ENCODE results near the gene VAV3. TPM values are rescaled to one million over a fixed set of nuclear protein-coding genes. Genes with fewer than 3 reads are reported as not detected.

The VAV3 gene, protein sequence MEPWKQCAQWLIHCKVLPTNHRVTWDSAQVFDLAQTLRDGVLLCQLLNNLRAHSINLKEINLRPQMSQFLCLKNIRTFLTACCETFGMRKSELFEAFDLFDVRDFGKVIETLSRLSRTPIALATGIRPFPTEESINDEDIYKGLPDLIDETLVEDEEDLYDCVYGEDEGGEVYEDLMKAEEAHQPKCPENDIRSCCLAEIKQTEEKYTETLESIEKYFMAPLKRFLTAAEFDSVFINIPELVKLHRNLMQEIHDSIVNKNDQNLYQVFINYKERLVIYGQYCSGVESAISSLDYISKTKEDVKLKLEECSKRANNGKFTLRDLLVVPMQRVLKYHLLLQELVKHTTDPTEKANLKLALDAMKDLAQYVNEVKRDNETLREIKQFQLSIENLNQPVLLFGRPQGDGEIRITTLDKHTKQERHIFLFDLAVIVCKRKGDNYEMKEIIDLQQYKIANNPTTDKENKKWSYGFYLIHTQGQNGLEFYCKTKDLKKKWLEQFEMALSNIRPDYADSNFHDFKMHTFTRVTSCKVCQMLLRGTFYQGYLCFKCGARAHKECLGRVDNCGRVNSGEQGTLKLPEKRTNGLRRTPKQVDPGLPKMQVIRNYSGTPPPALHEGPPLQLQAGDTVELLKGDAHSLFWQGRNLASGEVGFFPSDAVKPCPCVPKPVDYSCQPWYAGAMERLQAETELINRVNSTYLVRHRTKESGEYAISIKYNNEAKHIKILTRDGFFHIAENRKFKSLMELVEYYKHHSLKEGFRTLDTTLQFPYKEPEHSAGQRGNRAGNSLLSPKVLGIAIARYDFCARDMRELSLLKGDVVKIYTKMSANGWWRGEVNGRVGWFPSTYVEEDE
- polyA plus RNA-seq (2011; rRNA removed) = 0.01 TPM in 1 of 2 replicates, not detected in the other
- polyA minus RNA-seq (2011; rRNA and poly(A)+ RNA removed) = not detected in 2 replicates

DNA sequence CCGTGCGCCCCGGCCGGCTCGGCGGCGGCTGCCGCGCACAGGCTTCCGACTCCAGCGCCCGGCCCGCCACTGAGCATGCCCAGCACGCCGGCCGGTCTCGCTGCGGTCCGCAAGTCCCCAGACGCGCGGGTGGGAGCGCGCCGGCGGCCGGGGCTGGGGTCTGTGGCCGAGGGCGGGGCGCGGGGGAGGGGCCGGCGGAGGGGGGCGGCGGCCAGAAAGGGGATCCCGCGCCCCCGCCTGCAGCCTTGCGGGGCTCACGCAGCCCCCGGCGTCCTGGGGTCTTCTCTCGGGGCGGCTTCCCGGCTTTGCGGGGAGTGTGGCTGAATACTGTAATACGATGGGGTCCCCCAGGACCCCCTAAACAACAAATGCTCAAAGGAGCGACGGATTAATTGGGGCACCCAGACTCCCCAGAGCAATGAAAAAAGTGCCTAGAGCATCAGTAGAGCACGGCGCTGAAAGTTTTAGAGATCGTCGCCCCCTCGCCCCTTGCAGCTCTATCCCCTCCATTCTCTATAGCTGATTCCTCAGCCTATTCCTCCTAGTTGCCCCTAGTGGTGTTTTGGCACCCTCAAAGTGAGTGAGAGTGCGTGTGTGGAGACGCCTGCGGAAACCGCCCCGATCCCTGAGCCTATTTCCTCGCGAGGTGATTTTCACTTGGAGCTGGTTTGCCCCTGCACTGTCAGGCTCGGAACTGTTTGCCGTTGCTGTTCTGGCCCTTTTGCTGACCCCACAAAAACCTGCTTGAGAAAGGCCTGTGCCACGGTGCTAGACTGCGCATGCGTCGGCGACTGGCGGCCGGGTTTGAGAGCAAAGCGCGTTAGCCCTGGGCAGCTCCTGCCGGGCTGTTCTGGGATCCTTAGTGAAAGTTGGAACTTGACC is at the start of gene VAV3:
VAV3 (minus strand) TSS at position 71 of the 882 bp plus-strand sequence. CDS start 311 bp downstream, outside the sequence.
- Histone ChIP-seq H3K4me3 (ENCODE audit: low read depth, low read length) (no peak within 1 kb of the TSS; the same call in 1 of the 2 replicates), H3K27me3 (ENCODE audit: control insufficient read depth, insufficient read depth, low read length) (peaks cover 24% of the 10 kb centered on the region), H3K36me3 (ENCODE audit: control insufficient read depth, insufficient read depth, low read length) (no peaks in the 10 kb centered on the region)
- DNase-seq (ENCODE audit: low read depth) = no peak
- CTCF ChIA-PET = interaction anchor here (1.0 kb wide), 1 partner anchor 16 kb away, joined by 3 read pairs; no protein-coding TSS in a partner anchor
- POLR2A ChIA-PET = no interaction called here
- TF ChIP-seq, protein P1, sequence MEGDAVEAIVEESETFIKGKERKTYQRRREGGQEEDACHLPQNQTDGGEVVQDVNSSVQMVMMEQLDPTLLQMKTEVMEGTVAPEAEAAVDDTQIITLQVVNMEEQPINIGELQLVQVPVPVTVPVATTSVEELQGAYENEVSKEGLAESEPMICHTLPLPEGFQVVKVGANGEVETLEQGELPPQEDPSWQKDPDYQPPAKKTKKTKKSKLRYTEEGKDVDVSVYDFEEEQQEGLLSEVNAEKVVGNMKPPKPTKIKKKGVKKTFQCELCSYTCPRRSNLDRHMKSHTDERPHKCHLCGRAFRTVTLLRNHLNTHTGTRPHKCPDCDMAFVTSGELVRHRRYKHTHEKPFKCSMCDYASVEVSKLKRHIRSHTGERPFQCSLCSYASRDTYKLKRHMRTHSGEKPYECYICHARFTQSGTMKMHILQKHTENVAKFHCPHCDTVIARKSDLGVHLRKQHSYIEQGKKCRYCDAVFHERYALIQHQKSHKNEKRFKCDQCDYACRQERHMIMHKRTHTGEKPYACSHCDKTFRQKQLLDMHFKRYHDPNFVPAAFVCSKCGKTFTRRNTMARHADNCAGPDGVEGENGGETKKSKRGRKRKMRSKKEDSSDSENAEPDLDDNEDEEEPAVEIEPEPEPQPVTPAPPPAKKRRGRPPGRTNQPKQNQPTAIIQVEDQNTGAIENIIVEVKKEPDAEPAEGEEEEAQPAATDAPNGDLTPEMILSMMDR (IDR thresholded peaks at IDR 0.05; ENCODE audit: insufficient read depth, low read depth, low read length) = no peak

GRCh38 chr1:108012553-108012952 is 47.6 kb upstream of the VAV3 start:
- DNase-seq (ENCODE audit: low read depth) = no peak
- no peak overlapping the region for H3K4me3 ChIP-seq (ENCODE audit: low read depth, low read length)
- ChIA-PET CTCF (interaction anchor here (1.2 kb wide), 1 partner anchor 9 kb away, joined by 4 read pairs; no protein-coding TSS in a partner anchor), POLR2A (no interaction called here)
- no peaks in the 10 kb centered on the region for H3K27me3 ChIP-seq (ENCODE audit: control insufficient read depth, insufficient read depth, low read length)
- no peaks in the 10 kb centered on the region for H3K36me3 ChIP-seq (ENCODE audit: control insufficient read depth, insufficient read depth, low read length)
- TF ChIP-seq, protein P1 (IDR thresholded peaks at IDR 0.05; ENCODE audit: insufficient read depth, low read depth, low read length) = no peak

DNA sequence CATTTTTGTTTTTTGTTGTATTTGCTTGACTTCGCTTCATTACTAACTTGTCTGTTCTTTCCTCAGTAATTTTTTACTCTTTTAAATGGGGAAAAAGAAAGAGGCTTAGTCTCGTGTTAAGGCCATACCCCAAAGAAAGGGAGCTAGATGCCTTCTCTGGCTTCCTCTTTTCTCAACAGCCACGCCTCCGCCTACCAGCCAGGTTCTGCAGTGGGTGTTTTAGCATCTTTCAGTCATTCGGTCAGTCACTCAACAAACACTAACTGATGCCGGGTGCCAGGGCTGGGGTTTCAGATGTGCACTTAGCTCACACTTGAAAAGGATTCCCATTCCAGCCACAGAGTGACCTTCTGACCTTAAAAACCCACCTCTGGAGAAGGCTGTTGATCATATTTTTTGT is 46.3 kb upstream of the VAV3 start:
- ChIA-PET CTCF (no interaction called here), POLR2A (no interaction called here)
- no peak for DNase-seq (ENCODE audit: low read depth)
- H3K27me3 ChIP-seq (ENCODE audit: control insufficient read depth, insufficient read depth, low read length) = no peaks in the 10 kb centered on the region
- TF ChIP-seq, protein P1 (IDR thresholded peaks at IDR 0.05; ENCODE audit: insufficient read depth, low read depth, low read length) = no peak
- no peak overlapping the region for H3K4me3 ChIP-seq (ENCODE audit: low read depth, low read length)
- H3K36me3 ChIP-seq (ENCODE audit: control insufficient read depth, insufficient read depth, low read length) = no peaks in the 10 kb centered on the region

DNA sequence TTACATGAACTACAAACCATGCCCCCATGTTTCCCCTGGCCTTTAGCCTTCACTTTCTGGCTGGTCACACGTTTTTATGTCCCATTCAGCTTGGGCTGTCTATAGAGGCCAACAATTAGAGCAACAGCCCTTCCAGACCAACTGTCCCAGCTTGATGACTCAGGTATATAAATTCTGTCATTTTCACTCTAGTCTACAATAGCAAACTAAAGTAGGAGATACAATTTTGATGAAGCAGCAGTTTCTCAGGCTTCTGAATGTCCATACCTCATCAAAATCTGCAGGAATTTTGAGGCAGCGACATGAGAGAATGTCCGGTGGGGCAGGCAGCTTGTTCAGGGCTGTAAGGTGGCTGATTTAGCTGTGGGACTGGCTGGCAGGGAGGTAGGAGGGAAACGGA is 45.6 kb upstream of the VAV3 start:
- H3K27me3 ChIP-seq (ENCODE audit: control insufficient read depth, insufficient read depth, low read length) = no peaks in the 10 kb centered on the region
- H3K36me3 ChIP-seq (ENCODE audit: control insufficient read depth, insufficient read depth, low read length) = no peaks in the 10 kb centered on the region
- CTCF ChIA-PET = no interaction called here
- TF ChIP-seq, protein P1 (IDR thresholded peaks at IDR 0.05; ENCODE audit: insufficient read depth, low read depth, low read length) = no peak
- no peak for DNase-seq (ENCODE audit: low read depth)
- POLR2A ChIA-PET = no interaction called here
- H3K4me3 ChIP-seq (ENCODE audit: low read depth, low read length) = no peak overlapping the region

Measured in BJ (cell line).